Embryonic facial prominence (tissue), 1 donor: Measurements from ENCODE around the gene AIFM3.
"Not testable (repeated sequence)": the region's sequence is repeated elsewhere in the genome, so short reads cannot be mapped to it uniquely, and the experiment has no call there.

ENCODE experiments used
- DNase-seq: peaks from one replicate; pipeline ENCODE4 v3.0.0-alpha.2; 2016; ENCODE audit errors: extremely low spot score

The AIFM3 gene

GRCh38 chr22:20966883-20967696, at the start of gene AIFM3:
Gene AIFM3 (plus strand): TSS chr22:20967255. CDS start chr22:20967945, 690 bp downstream.
- no peak for DNase-seq

GRCh38 chr22:20918663-20919218, 48.3 kb upstream of the AIFM3 start:
- DNase-seq: no peak

GRCh38 chr22:20919718-20920117, 47.3 kb upstream of the AIFM3 start:
- no peak for DNase-seq

GRCh38 chr22:20920881-20921203, 46.2 kb upstream of the AIFM3 start:
- DNase-seq: no peak

GRCh38 chr22:20922141-20922751, 44.8 kb upstream of the AIFM3 start:
- DNase-seq: no peak

GRCh38 chr22:20926243-20926642, 40.8 kb upstream of the AIFM3 start:
- DNase-seq: no peak

GRCh38 chr22:20927940-20928572, 39.0 kb upstream of the AIFM3 start:
- no peak for DNase-seq

GRCh38 chr22:20928573-20928967, 38.5 kb upstream of the AIFM3 start:
- DNase-seq: no peak

- DNase-seq: no peak
These were observed 37.1 kb upstream of the AIFM3 start for GRCh38 chr22:20930004-20930403.

- not testable (repeated sequence) for DNase-seq
These were observed 36.6 kb upstream of the AIFM3 start for GRCh38 chr22:20930435-20930834.

GRCh38 chr22:20931126-20931654, 35.9 kb upstream of the AIFM3 start:
- no peak for DNase-seq

GRCh38 chr22:20933910-20934309, 33.1 kb upstream of the AIFM3 start:
- no peak for DNase-seq

GRCh38 chr22:20935049-20935448, 32.0 kb upstream of the AIFM3 start:
- DNase-seq: not testable (repeated sequence)

- not testable (repeated sequence) for DNase-seq
These were observed 31.1 kb upstream of the AIFM3 start for GRCh38 chr22:20935780-20936539.

GRCh38 chr22:20937031-20937793, 29.8 kb upstream of the AIFM3 start:
- DNase-seq: no peak

- DNase-seq: no peak
These were observed 29.0 kb upstream of the AIFM3 start for GRCh38 chr22:20937794-20938671.

GRCh38 chr22:20939457-20940185, 27.4 kb upstream of the AIFM3 start:
- not testable (repeated sequence) for DNase-seq

- DNase-seq: peak; percentile 17
These were observed 26.8 kb upstream of the AIFM3 start for GRCh38 chr22:20940186-20940651.

- no peak for DNase-seq
These were observed 26.1 kb upstream of the AIFM3 start for GRCh38 chr22:20940904-20941385.
